NB4 (cell line): Measurements from ENCODE around the gene SECISBP2L.

Experiments used
- CTCF ChIP-seq: IDR thresholded peaks from one replicate; pipeline ENCODE4 v1.5.1; 2012; ENCODE audit warnings: low read depth, low read length
- POLR2A ChIP-seq: IDR thresholded peaks from 2 replicates; pipeline ENCODE4 v1.6.1; 2011; ENCODE audit warnings: mild to moderate bottlenecking; ENCODE audit not compliant: insufficient read length; ENCODE audit errors: extremely low read depth

GRCh38 chr15:49084285-49084570 is 38.0 kb upstream of the SECISBP2L start:
- TF ChIP-seq POLR2A (no peak), CTCF (no peak)
